ENCODE results near the gene NRIP3.

- TF ChIP-seq, protein P1, sequence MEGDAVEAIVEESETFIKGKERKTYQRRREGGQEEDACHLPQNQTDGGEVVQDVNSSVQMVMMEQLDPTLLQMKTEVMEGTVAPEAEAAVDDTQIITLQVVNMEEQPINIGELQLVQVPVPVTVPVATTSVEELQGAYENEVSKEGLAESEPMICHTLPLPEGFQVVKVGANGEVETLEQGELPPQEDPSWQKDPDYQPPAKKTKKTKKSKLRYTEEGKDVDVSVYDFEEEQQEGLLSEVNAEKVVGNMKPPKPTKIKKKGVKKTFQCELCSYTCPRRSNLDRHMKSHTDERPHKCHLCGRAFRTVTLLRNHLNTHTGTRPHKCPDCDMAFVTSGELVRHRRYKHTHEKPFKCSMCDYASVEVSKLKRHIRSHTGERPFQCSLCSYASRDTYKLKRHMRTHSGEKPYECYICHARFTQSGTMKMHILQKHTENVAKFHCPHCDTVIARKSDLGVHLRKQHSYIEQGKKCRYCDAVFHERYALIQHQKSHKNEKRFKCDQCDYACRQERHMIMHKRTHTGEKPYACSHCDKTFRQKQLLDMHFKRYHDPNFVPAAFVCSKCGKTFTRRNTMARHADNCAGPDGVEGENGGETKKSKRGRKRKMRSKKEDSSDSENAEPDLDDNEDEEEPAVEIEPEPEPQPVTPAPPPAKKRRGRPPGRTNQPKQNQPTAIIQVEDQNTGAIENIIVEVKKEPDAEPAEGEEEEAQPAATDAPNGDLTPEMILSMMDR (conservative IDR thresholded peaks at IDR 0.05; ENCODE audit: low read depth, low read length), result no peak
- no peak for TF ChIP-seq EZH2 (IDR thresholded peaks at IDR 0.05; ENCODE audit: low read length, unreplicated experiment)
Observed at GRCh38 chr11:9022961-9023680, 19.3 kb upstream of the NRIP3 start.

Measured in PC-3 (cell line).